Panc1 (cell line): ENCODE data around the gene EXOC7. TPM values are rescaled to one million over a fixed set of nuclear protein-coding genes. Genes with fewer than 3 reads are reported as not detected.

Source experiments
- ATAC-seq: fragments of 200-7000 bp; cut with Tn5 transposase; 2 replicates; pipeline ENCODE4 v1.9.1; 2020; ENCODE audit warnings: mild to moderate bottlenecking, moderate library complexity
- BruUV-seq: library from RNA; stranded (reverse); fragments of 400-500 nt; replicated peaks from 2 replicates; lab custom pipeline; 2021; lab: Mats Ljungman, UMichigan
- CTCF ChIA-PET: fragments of 300-600 bp; sonication (Branson Sonifier 250); formaldehyde crosslinking; loops from one replicate; lab custom pipeline; 2022; ENCODE audit warnings: antibody characterized with exemption; lab: Charles Lee
- POLR2A ChIA-PET: fragments of 300-600 bp; sonication (Branson Sonifier 250); formaldehyde crosslinking; loops from one replicate; lab custom pipeline; 2022; ENCODE audit warnings: antibody characterized with exemption; lab: Charles Lee
- DNase-seq: peaks from one replicate; pipeline ENCODE4 v3.0.0-alpha.2; 2010; ENCODE audit warnings: low read depth, low spot score
- H3K27ac ChIP-seq: 2 replicates; pipeline ENCODE4 v1.5.1; 2011; ENCODE audit warnings: mild to moderate bottlenecking, low read length, inconsistent platforms
- H3K27me3 ChIP-seq: fragments of 200-500 bp; sonication (Bioruptor generic); 2 replicates; pipeline ENCODE4 v1.6.0; 2014; ENCODE audit warnings: low read length, inconsistent platforms; ENCODE audit not compliant: control insufficient read depth, insufficient read depth
- H3K36me3 ChIP-seq: fragments of 200-500 bp; sonication (Bioruptor generic); 2 replicates; pipeline ENCODE4 v1.5.1; 2014; ENCODE audit warnings: inconsistent platforms, mild to moderate bottlenecking, low read length, moderate library complexity; ENCODE audit not compliant: control insufficient read depth, insufficient read depth
- H3K4me1 ChIP-seq: 2 replicates; pipeline ENCODE4 v1.5.1; 2011; ENCODE audit warnings: inconsistent platforms, mild to moderate bottlenecking, low read length, moderate library complexity; ENCODE audit not compliant: control insufficient read depth, insufficient read depth
- H3K4me3 ChIP-seq, 2 experiments: 2 replicates each; pipeline ENCODE4 v1.5.1; 2011 to 2012; ENCODE audit warnings: low read depth in 2 of 2, low read length in 2 of 2, mild to moderate bottlenecking in 2 of 2, inconsistent platforms in 1 of 2, moderate library complexity in 1 of 2
- H3K9me3 ChIP-seq: fragments of 200-500 bp; sonication (Bioruptor generic); 2 replicates; pipeline ENCODE4 v1.5.1; 2014; ENCODE audit warnings: low read depth, mild to moderate bottlenecking, inconsistent platforms, low read length, moderate library complexity; ENCODE audit not compliant: control insufficient read depth, insufficient read depth
- POLR2AphosphoS5 ChIP-seq: IDR thresholded peaks from 2 replicates; pipeline ENCODE4 v1.6.1; 2012; ENCODE audit warnings: mild to moderate bottlenecking, low read depth, low read length, moderate library complexity
- SIN3A ChIP-seq: IDR thresholded peaks from 2 replicates; pipeline ENCODE4 v1.6.1; 2012; ENCODE audit warnings: low read depth, mild to moderate bottlenecking, low read length, moderate library complexity, borderline replicate concordance; ENCODE audit not compliant: insufficient read depth
- TCF7L2 ChIP-seq: IDR thresholded peaks from 2 replicates; pipeline ENCODE4 v1.6.1; 2011; ENCODE audit warnings: mild to moderate bottlenecking, low read depth, low read length, inconsistent platforms
- in situ Hi-C: cut with HindIII; loops from 2 replicates; pipeline ENCODE4 v1.10.0; 2016; ENCODE audit warnings: low sequenced_read_pairs, low pct_unique_long_range_greater_than_20kb
- intact Hi-C: fragments of 100-400 bp; cut with micrococcal nuclease; formaldehyde crosslinking; loops from one replicate; pipeline ENCODE4 v1.10.0; 2022; ENCODE audit not compliant: unreplicated experiment
- total RNA-seq: library from RNA; stranded (reverse); gene quantifications from one replicate; pipeline ENCODE4 v1.2.1, GENCODE V29; 2021; ENCODE audit not compliant: unreplicated experiment
- TF ChIP-seq, protein P1 (sequence below), 2 experiments: IDR thresholded peaks; 2 replicates each; pipeline ENCODE4 v1.6.1; 2011 to 2012; ENCODE audit warnings: low read depth in 2 of 2, control low read depth in 1 of 2, low read length in 1 of 2, mild to moderate bottlenecking in 1 of 2, moderate library complexity in 1 of 2; ENCODE audit not compliant: insufficient read depth in 1 of 2
- TF ChIP-seq, protein P2 (sequence below): fragments of 450-650 bp; IDR thresholded peaks from 2 replicates; pipeline ENCODE4 v1.5.1; 2017; ENCODE audit warnings: mild to moderate bottlenecking

Gene EXOC7
- total RNA-seq, 1 experiment from 2014 or later, result 190 TPM

DNA sequence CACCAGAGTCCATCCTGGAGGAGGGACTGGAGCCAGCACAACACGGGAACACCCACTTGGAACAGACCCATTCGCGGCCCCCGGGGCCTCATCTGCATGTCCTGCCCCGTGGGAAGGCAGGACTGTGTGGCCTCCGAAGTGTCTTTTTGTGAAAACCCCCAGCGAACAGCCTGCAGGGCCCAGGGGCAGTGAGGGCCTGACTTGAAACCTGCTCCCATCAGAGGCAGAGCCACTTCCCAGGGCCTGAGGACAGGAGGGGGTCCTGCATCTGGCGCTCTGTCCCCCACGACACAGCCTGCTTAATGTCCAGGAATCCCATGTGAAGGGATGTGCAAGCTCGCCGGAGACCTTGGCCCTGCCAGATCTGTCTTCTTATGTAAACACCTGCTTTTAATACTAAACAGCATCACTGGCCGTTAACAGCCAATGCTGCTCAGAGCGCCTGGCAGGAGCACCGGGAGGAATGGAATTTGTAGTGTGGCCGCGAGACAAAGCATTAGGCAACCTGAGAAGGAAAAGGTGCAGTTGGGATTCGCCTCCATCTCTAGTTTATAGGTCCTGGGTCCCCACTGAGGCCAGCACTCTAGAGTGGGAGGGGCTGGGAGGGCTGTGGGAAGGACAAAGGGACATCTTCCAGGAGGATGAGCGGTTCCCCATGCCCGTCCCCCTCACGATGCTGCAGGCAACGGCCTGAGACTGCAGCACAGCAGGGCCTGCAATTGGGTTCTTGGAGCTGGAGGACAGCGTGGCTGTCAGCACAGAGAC, 66.9 kb downstream of the EXOC7 start:
- DNase-seq (no peak), ATAC-seq (peak; percentile 27; the same call in 1 of the 2 replicates)
- intact Hi-C loops (no loop called here), in situ Hi-C loops (no loop called here)
- no peak overlapping the region for H3K4me3 ChIP-seq
- ChIA-PET POLR2A (no interaction called here), CTCF (interaction anchor here (0.5 kb wide), 1 partner anchor 145 kb away, joined by 3 read pairs; no protein-coding TSS in a partner anchor)
- peaks cover 24% of the 10 kb centered on the region for H3K36me3 ChIP-seq
- TF ChIP-seq SIN3A (no peak), POLR2AphosphoS5 (no peak), TCF7L2 (no peak)
- TF ChIP-seq, protein P1, sequence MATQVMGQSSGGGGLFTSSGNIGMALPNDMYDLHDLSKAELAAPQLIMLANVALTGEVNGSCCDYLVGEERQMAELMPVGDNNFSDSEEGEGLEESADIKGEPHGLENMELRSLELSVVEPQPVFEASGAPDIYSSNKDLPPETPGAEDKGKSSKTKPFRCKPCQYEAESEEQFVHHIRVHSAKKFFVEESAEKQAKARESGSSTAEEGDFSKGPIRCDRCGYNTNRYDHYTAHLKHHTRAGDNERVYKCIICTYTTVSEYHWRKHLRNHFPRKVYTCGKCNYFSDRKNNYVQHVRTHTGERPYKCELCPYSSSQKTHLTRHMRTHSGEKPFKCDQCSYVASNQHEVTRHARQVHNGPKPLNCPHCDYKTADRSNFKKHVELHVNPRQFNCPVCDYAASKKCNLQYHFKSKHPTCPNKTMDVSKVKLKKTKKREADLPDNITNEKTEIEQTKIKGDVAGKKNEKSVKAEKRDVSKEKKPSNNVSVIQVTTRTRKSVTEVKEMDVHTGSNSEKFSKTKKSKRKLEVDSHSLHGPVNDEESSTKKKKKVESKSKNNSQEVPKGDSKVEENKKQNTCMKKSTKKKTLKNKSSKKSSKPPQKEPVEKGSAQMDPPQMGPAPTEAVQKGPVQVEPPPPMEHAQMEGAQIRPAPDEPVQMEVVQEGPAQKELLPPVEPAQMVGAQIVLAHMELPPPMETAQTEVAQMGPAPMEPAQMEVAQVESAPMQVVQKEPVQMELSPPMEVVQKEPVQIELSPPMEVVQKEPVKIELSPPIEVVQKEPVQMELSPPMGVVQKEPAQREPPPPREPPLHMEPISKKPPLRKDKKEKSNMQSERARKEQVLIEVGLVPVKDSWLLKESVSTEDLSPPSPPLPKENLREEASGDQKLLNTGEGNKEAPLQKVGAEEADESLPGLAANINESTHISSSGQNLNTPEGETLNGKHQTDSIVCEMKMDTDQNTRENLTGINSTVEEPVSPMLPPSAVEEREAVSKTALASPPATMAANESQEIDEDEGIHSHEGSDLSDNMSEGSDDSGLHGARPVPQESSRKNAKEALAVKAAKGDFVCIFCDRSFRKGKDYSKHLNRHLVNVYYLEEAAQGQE (IDR thresholded peaks at IDR 0.05; ENCODE audit: insufficient read depth in 1 of 2, low read depth in 2 of 2, low read length in 1 of 2), result no peak
- TF ChIP-seq, protein P2, sequence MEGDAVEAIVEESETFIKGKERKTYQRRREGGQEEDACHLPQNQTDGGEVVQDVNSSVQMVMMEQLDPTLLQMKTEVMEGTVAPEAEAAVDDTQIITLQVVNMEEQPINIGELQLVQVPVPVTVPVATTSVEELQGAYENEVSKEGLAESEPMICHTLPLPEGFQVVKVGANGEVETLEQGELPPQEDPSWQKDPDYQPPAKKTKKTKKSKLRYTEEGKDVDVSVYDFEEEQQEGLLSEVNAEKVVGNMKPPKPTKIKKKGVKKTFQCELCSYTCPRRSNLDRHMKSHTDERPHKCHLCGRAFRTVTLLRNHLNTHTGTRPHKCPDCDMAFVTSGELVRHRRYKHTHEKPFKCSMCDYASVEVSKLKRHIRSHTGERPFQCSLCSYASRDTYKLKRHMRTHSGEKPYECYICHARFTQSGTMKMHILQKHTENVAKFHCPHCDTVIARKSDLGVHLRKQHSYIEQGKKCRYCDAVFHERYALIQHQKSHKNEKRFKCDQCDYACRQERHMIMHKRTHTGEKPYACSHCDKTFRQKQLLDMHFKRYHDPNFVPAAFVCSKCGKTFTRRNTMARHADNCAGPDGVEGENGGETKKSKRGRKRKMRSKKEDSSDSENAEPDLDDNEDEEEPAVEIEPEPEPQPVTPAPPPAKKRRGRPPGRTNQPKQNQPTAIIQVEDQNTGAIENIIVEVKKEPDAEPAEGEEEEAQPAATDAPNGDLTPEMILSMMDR, result no peak
- BruUV-seq, result no TSS peak
- H3K9me3 ChIP-seq, result no peaks in the 10 kb centered on the region
- no peak overlapping the region for H3K27ac ChIP-seq
- H3K27me3 ChIP-seq, result no peaks in the 10 kb centered on the region
- H3K4me1 ChIP-seq, result no peaks in the 10 kb centered on the region

DNA sequence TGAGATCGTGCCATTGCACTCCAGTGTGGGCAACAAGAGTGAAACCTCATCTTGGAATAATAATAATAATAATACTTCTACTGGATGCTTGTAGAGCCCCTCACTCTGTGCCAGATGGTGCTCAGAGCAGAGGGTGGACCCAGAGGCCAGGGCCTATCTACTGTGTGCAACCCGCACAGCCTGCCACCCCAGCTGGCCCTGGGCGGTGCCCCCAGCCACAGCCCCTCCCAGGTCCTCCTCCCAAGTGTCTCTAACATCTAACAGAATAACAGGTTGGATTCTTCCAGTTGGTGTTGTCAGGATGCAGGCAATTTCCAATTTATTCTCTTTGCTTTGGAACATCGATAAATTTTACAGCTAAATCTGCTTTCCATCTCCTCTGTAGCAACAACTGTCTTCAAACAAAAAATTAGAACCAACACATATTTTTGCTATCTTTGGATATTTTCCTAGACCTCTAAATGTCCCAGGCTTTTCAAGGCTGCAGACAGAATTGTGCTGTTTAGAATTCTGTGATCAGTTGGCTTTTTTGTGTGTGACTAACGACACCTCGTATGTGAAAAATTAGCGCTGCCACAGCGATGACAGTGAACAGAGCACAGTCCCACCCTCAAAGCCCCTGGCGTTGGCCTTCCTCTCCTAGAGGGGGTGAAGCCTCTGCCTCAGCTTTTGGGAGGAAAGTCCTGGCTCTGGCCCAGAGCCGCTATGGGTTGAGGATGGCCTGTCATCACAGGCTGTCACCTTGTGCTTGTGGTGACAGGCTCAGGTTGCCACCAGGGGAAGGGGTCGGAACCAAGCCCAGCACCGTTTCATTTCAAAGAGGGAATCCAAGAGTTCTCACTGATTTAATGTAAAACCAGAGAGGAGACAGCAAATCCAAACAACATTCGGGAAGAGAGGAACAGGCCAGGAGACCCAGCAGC, 68.9 kb downstream of the EXOC7 start:
- ATAC-seq (no peak), DNase-seq (no peak)
- Histone ChIP-seq H3K27ac (no peak overlapping the region), H3K4me1 (peaks cover 4% of the 10 kb centered on the region), H3K4me3 (no peak overlapping the region), H3K27me3 (no peaks in the 10 kb centered on the region), H3K36me3 (peaks cover 12% of the 10 kb centered on the region), H3K9me3 (no peaks in the 10 kb centered on the region)
- intact Hi-C loops, result no loop called here
- in situ Hi-C loops, result no loop called here
- TF ChIP-seq POLR2AphosphoS5 (no peak), SIN3A (no peak), TCF7L2 (no peak)
- TF ChIP-seq, protein P1 (IDR thresholded peaks at IDR 0.05; ENCODE audit: insufficient read depth in 1 of 2, low read depth in 2 of 2, low read length in 1 of 2), result no peak
- TF ChIP-seq, protein P2, result no peak
- CTCF ChIA-PET, result interaction anchor here (0.5 to 0.6 kb wide), 2 partner anchors 58 to 148 kb away, joined by 4 to 5 read pairs; no protein-coding TSS in a partner anchor
- POLR2A ChIA-PET, result no interaction called here
- BruUV-seq, result no TSS peak
